ENCODE results near the gene CWC22.

CWC22 gene

GRCh38 chr2:179915395-179915992 is 91.6 kb downstream of the CWC22 start:
- no peak overlapping the region for H3K27ac ChIP-seq
- TF ChIP-seq ZFX (IDR thresholded peaks at IDR 0.05), result no peak
- TF ChIP-seq CTCF (conservative IDR thresholded peaks at IDR 0.05), result no peak

- H3K27ac ChIP-seq, result no peak overlapping the region
- TF ChIP-seq ZFX (IDR thresholded peaks at IDR 0.05) (no peak), CTCF (conservative IDR thresholded peaks at IDR 0.05) (no peak)
Observed at GRCh38 chr2:179913809-179914208, 93.3 kb downstream of the CWC22 start.

- TF ChIP-seq ZFX (IDR thresholded peaks at IDR 0.05) (no peak), CTCF (conservative IDR thresholded peaks at IDR 0.05) (no peak)
- no peak overlapping the region for H3K27ac ChIP-seq
Observed at GRCh38 chr2:179911569-179911968, 95.5 kb downstream of the CWC22 start.

- TF ChIP-seq ZFX (IDR thresholded peaks at IDR 0.05), result no peak
- TF ChIP-seq CTCF (conservative IDR thresholded peaks at IDR 0.05), result no peak
- H3K27ac ChIP-seq, result no peak overlapping the region
Observed at GRCh38 chr2:179910735-179911113, 96.4 kb downstream of the CWC22 start.

GRCh38 chr2:179909845-179910734 is 97.0 kb downstream of the CWC22 start:
- no peak overlapping the region for H3K27ac ChIP-seq
- TF ChIP-seq ZFX (IDR thresholded peaks at IDR 0.05), result no peak
- no peak for TF ChIP-seq CTCF (conservative IDR thresholded peaks at IDR 0.05)

GRCh38 chr2:179900655-179901054 is 106.4 kb downstream of the CWC22 start:
- no peak overlapping the region for H3K27ac ChIP-seq
- TF ChIP-seq CTCF (conservative IDR thresholded peaks at IDR 0.05) (no peak), ZFX (IDR thresholded peaks at IDR 0.05) (no peak)

GRCh38 chr2:179899666-179900065 is 107.4 kb downstream of the CWC22 start:
- no peak overlapping the region for H3K27ac ChIP-seq
- TF ChIP-seq ZFX (IDR thresholded peaks at IDR 0.05) (no peak), CTCF (conservative IDR thresholded peaks at IDR 0.05) (no peak)
